H9 (cell line): ENCODE results near the gene SMYD2. TPM values are rescaled to one million over a fixed set of nuclear protein-coding genes. Genes with fewer than 3 reads are reported as not detected.

Experiments
- DNase-seq: peaks from one replicate; pipeline ENCODE4 v3.0.0-alpha.2; 2017
- H2AFZ ChIP-seq: one replicate; pipeline ENCODE4 v1.6.1; 2013; ENCODE audit warnings: mild to moderate bottlenecking, low read length, control low read depth, moderate library complexity
- H2AK5ac ChIP-seq: 2 replicates; pipeline ENCODE4 v1.6.1; 2013; ENCODE audit warnings: low read length, control low read depth, mixed read lengths; ENCODE audit not compliant: insufficient read length
- H2BK120ac ChIP-seq: one replicate; pipeline ENCODE4 v1.6.1; 2013; ENCODE audit warnings: low read depth, mild to moderate bottlenecking, low read length, control low read depth, inconsistent platforms; ENCODE audit not compliant: poor library complexity, severe bottlenecking
- H2BK12ac ChIP-seq: 2 replicates; pipeline ENCODE4 v1.6.1; 2013; ENCODE audit warnings: low read length, control low read depth, mixed read lengths, low read depth; ENCODE audit not compliant: insufficient read length
- H2BK15ac ChIP-seq: 2 replicates; pipeline ENCODE4 v1.6.1; 2013; ENCODE audit warnings: low read depth, low read length, control low read depth
- H2BK20ac ChIP-seq: one replicate; pipeline ENCODE4 v1.6.1; 2013; ENCODE audit warnings: low read depth, mild to moderate bottlenecking, low read length, control low read depth, inconsistent platforms; ENCODE audit not compliant: poor library complexity, severe bottlenecking
- H2BK5ac ChIP-seq: 2 replicates; pipeline ENCODE4 v1.6.1; 2013; ENCODE audit warnings: low read length, control low read depth, mixed read lengths; ENCODE audit not compliant: insufficient read length
- H3K14ac ChIP-seq: 2 replicates; pipeline ENCODE4 v1.6.1; 2013; ENCODE audit warnings: low read length, control low read depth; ENCODE audit not compliant: insufficient read depth
- H3K18ac ChIP-seq: 2 replicates; pipeline ENCODE4 v1.6.1; 2013; ENCODE audit warnings: low read depth, mild to moderate bottlenecking, mixed read lengths, low read length, control low read depth; ENCODE audit not compliant: insufficient read length
- H3K23ac ChIP-seq: 2 replicates; pipeline ENCODE4 v1.6.1; 2013; ENCODE audit warnings: low read length, control low read depth, mixed read lengths, low read depth; ENCODE audit not compliant: insufficient read length
- H3K23me2 ChIP-seq: 2 replicates; pipeline ENCODE4 v1.6.1; 2013; ENCODE audit warnings: low read depth, mild to moderate bottlenecking, mixed read lengths, low read length, control low read depth; ENCODE audit not compliant: insufficient read length, poor library complexity, severe bottlenecking
- H3K27ac ChIP-seq: 2 replicates; pipeline ENCODE4 v1.5.1; 2013; ENCODE audit warnings: low read length, control low read depth, mixed read lengths, low read depth; ENCODE audit not compliant: insufficient read length
- H3K27me3 ChIP-seq: 2 replicates; pipeline ENCODE4 v1.6.1; 2013; ENCODE audit warnings: low read length, control low read depth, inconsistent platforms; ENCODE audit not compliant: insufficient read depth
- H3K4ac ChIP-seq: 2 replicates; pipeline ENCODE4 v1.6.1; 2013; ENCODE audit warnings: low read depth, mild to moderate bottlenecking, control low read depth, inconsistent platforms, low read length, moderate library complexity
- H3K4me1 ChIP-seq: 2 replicates; pipeline ENCODE4 v1.6.1; 2013; ENCODE audit warnings: low read length, control low read depth, inconsistent platforms; ENCODE audit not compliant: insufficient read depth
- H3K4me2 ChIP-seq: 2 replicates; pipeline ENCODE4 v1.6.1; 2013; ENCODE audit warnings: low read length, control low read depth, mixed read lengths; ENCODE audit not compliant: insufficient read length, insufficient read depth
- H3K56ac ChIP-seq: 2 replicates; pipeline ENCODE4 v1.6.1; 2013; ENCODE audit warnings: low read depth, mild to moderate bottlenecking, mixed read lengths, low read length, control low read depth; ENCODE audit not compliant: insufficient read length
- H3K79me1 ChIP-seq: 2 replicates; pipeline ENCODE4 v1.6.1; 2013; ENCODE audit warnings: low read depth, mild to moderate bottlenecking, moderate library complexity, low read length, control low read depth, inconsistent platforms; ENCODE audit not compliant: insufficient read depth, poor library complexity, severe bottlenecking
- H3K79me2 ChIP-seq: 2 replicates; pipeline ENCODE4 v1.6.1; 2013; ENCODE audit warnings: low read length, control low read depth, inconsistent platforms; ENCODE audit not compliant: insufficient read depth
- H3K9ac ChIP-seq: 2 replicates; pipeline ENCODE4 v1.6.1; 2013; ENCODE audit warnings: low read length, control low read depth, mixed read lengths; ENCODE audit not compliant: insufficient read length; ENCODE audit errors: extremely low read depth
- H3K9me3 ChIP-seq: one replicate; pipeline ENCODE4 v1.6.1; 2013; ENCODE audit warnings: low read depth, low read length, inconsistent platforms; ENCODE audit not compliant: control insufficient read depth
- H3T11ph ChIP-seq: one replicate; pipeline ENCODE4 v1.6.1; 2013; ENCODE audit warnings: mild to moderate bottlenecking, low read length, control low read depth, inconsistent platforms
- H4K20me1 ChIP-seq: one replicate; pipeline ENCODE4 v1.6.1; 2013; ENCODE audit not compliant: control insufficient read depth, insufficient read length, insufficient read depth
- H4K5ac ChIP-seq: 2 replicates; pipeline ENCODE4 v1.6.1; 2013; ENCODE audit warnings: low read depth, mild to moderate bottlenecking, mixed read lengths, low read length, control low read depth; ENCODE audit not compliant: insufficient read length
- H4K8ac ChIP-seq: replicated peaks from 2 replicates; pipeline ENCODE4 v1.6.1; 2013; ENCODE audit warnings: low read length, control low read depth, mixed read lengths, low read depth; ENCODE audit not compliant: insufficient read length
- H4K91ac ChIP-seq: 2 replicates; pipeline ENCODE4 v1.6.1; 2013; ENCODE audit warnings: low read depth, mild to moderate bottlenecking, moderate library complexity, mixed read lengths, low read length, control low read depth; ENCODE audit not compliant: insufficient read length
- H3K27ac Mint-ChIP-seq, 3 experiments: 2 replicates in 2 of 3; 3 replicates in 1 of 3; pipeline ENCODE4 v1.8.0; 2020 to 2021; ENCODE audit warnings: mixed read lengths in 3 of 3, mild to moderate bottlenecking in 1 of 3, moderate library complexity in 1 of 3
- H3K27me3 Mint-ChIP-seq: 2 replicates; pipeline ENCODE4 v1.8.0; 2021; ENCODE audit warnings: low read depth, mild to moderate bottlenecking, moderate library complexity, mixed read lengths
- H3K36me3 Mint-ChIP-seq, 3 experiments: 2 replicates in 2 of 3; 3 replicates in 1 of 3; pipeline ENCODE4 v1.8.0; 2020 to 2021; ENCODE audit warnings: low read depth in 3 of 3, mixed read lengths in 3 of 3; ENCODE audit not compliant: insufficient read depth in 1 of 3
- H3K4me1 Mint-ChIP-seq, 2 experiments: 2 replicates each; pipeline ENCODE4 v1.8.0; 2020; ENCODE audit warnings: mixed read lengths in 2 of 2
- H3K4me3 Mint-ChIP-seq, 2 experiments: 2 replicates in 1 of 2; 3 replicates in 1 of 2; pipeline ENCODE4 v1.8.0; 2020 to 2021; ENCODE audit warnings: mild to moderate bottlenecking in 2 of 2, mixed read lengths in 2 of 2, moderate library complexity in 1 of 2
- H3K9me3 Mint-ChIP-seq, 2 experiments: 2 replicates in 1 of 2; 3 replicates in 1 of 2; pipeline ENCODE4 v1.8.0; 2020; ENCODE audit warnings: mild to moderate bottlenecking in 2 of 2, mixed read lengths in 2 of 2, moderate library complexity in 1 of 2
- CTCF ChIP-seq: fragments of 200-600 bp; sonication (generic); conservative IDR thresholded peaks from 3 replicates; pipeline ENCODE4 v1.8.0; 2021; ENCODE audit warnings: antibody characterized with exemption, mild to moderate bottlenecking
- total RNA-seq: library from RNA; stranded (reverse); gene quantifications from 2 replicates; pipeline ENCODE4 v1.2.1, GENCODE V29; 2021

Gene SMYD2
- total RNA-seq, 1 experiment from 2014 or later, result 10.9 TPM

GRCh38 chr1:214344897-214345296 is 63.9 kb downstream of the SMYD2 start:
- Mint-ChIP-seq H3K27ac (no peak overlapping the region; a peak in 1 of 7 replicates), H3K4me3 (no peak overlapping the region), H3K9me3 (peaks cover 8 to 19% of the 10 kb centered on the region in 2 experiments; a peak in 4 of 5 replicates), H3K27me3 (no peaks in the 10 kb centered on the region), H3K4me1 (peaks cover 19 to 23% of the 10 kb centered on the region in 2 experiments), H3K36me3 (peaks cover 17 to 51% (median 39%) of the 10 kb centered on the region in 3 experiments)
- H3K14ac ChIP-seq, result no peak overlapping the region
- H3T11ph ChIP-seq, result no peak overlapping the region
- no peaks in the 10 kb centered on the region for H3K23me2 ChIP-seq
- no peaks in the 10 kb centered on the region for H3K79me1 ChIP-seq
- DNase-seq, result no peak
- no peak overlapping the region for H2BK120ac ChIP-seq
- H3K79me2 ChIP-seq, result no peaks in the 10 kb centered on the region
- peaks cover 5% of the 10 kb centered on the region; the same call in 1 of the 2 replicates for H3K4me1 ChIP-seq
- no peak overlapping the region for H4K91ac ChIP-seq
- H4K5ac ChIP-seq, result no peak overlapping the region
- H3K27me3 ChIP-seq, result no peaks in the 10 kb centered on the region
- H2BK20ac ChIP-seq, result no peak overlapping the region
- no peaks in the 10 kb centered on the region for H4K20me1 ChIP-seq
- no peak overlapping the region for H2BK15ac ChIP-seq
- H2BK5ac ChIP-seq, result no peak overlapping the region
- H2BK12ac ChIP-seq, result no peak overlapping the region
- no peak overlapping the region for H2AK5ac ChIP-seq
- H3K9me3 ChIP-seq, result no peaks in the 10 kb centered on the region
- no peak overlapping the region for H3K4ac ChIP-seq
- H3K56ac ChIP-seq, result no peak overlapping the region
- H3K4me2 ChIP-seq, result no peak overlapping the region
- H3K18ac ChIP-seq, result no peak overlapping the region
- TF ChIP-seq CTCF, result no peak
- no peak overlapping the region for H2AFZ ChIP-seq
- no peak overlapping the region for H3K23ac ChIP-seq
- H3K27ac ChIP-seq, result no peak overlapping the region
- H4K8ac ChIP-seq, result no peak overlapping the region
- no peak overlapping the region for H3K9ac ChIP-seq
